GM12878 (cell line): ENCODE data around the gene SORCS1. TPM values are rescaled to one million over a fixed set of nuclear protein-coding genes. Genes with fewer than 3 reads are reported as not detected.

Source experiments
- ATAC-seq: fragments of 200-7000 bp; cut with Tn5 transposase; 3 replicates; pipeline ENCODE4 v1.9.1; 2020; ENCODE audit warnings: mild to moderate bottlenecking, moderate library complexity
- BruUV-seq: library from RNA; stranded (reverse); fragments of 400-500 nt; replicated peaks from 2 replicates; lab custom pipeline; 2021; lab: Mats Ljungman, UMichigan
- CTCF ChIA-PET: fragments of 300-600 bp; sonication (Branson Sonifier 250); formaldehyde crosslinking; extraction: SDS; loops from one replicate; lab custom pipeline; 2021; ENCODE audit warnings: inconsistent platforms; lab: Yijun Ruan, JAX
- POLR2A ChIA-PET: fragments of 350-600 bp; formaldehyde crosslinking; extraction: SDS; loops from one replicate; lab custom pipeline; 2021; ENCODE audit warnings: inconsistent platforms; lab: Charles Lee
- RAD21 ChIA-PET: fragments of 300-600 bp; sonication (Branson Sonifier 250); formaldehyde crosslinking; loops from one replicate; lab custom pipeline; 2023; ENCODE audit warnings: antibody characterized with exemption; ENCODE audit not compliant: unreplicated experiment; lab: Charles Lee
- SMC1A ChIA-PET: fragments of 300-600 bp; sonication (Branson Sonifier 250); formaldehyde crosslinking; loops from one replicate; lab custom pipeline; 2023; ENCODE audit not compliant: unreplicated experiment, uncharacterized antibody; lab: Charles Lee
- DNase-seq: peaks from one replicate; pipeline ENCODE4 v3.0.0-alpha.2; 2011; ENCODE audit warnings: low read depth, low spot score
- FAIRE-seq: peaks from 3 replicates; lab custom pipeline; 2011; peaks lifted over from hg19 to GRCh38; lab: Jason Lieb, UNC
- H2AFZ ChIP-seq: 2 replicates; pipeline ENCODE4 v1.6.0; 2011; ENCODE audit warnings: low read depth, low read length, control low read depth; ENCODE audit not compliant: control insufficient read depth
- H3K27ac ChIP-seq: 2 replicates; pipeline ENCODE4 v1.5.1; 2011; ENCODE audit warnings: control low read depth; ENCODE audit not compliant: control insufficient read depth, insufficient read depth
- H3K27me3 ChIP-seq, 2 experiments: replicated peaks in 1 of 2; 2 replicates each; pipeline versions ENCODE4 v1.6.0 to v1.6.1; 2011; ENCODE audit warnings: low read length in 1 of 2; ENCODE audit not compliant: control insufficient read depth in 2 of 2, insufficient read depth in 2 of 2
- H3K36me3 ChIP-seq, 2 experiments: 2 replicates each; pipeline ENCODE4 v1.5.1; 2011; ENCODE audit warnings: low read length in 1 of 2; ENCODE audit not compliant: control insufficient read depth in 2 of 2, insufficient read depth in 2 of 2
- H3K4me1 ChIP-seq: 2 replicates; pipeline ENCODE4 v1.6.1; 2011; ENCODE audit warnings: mild to moderate bottlenecking, low read length, moderate library complexity, mixed read lengths; ENCODE audit not compliant: control insufficient read depth, insufficient read depth
- H3K4me2 ChIP-seq: 2 replicates; pipeline ENCODE4 v1.6.0; 2011; ENCODE audit warnings: control low read depth; ENCODE audit not compliant: control insufficient read depth, insufficient read depth
- H3K4me3 ChIP-seq: fragments of 200-600 bp; sonication (generic); 2 replicates; pipeline ENCODE4 v1.5.1; 2016
- H3K79me2 ChIP-seq: 2 replicates; pipeline ENCODE4 v1.6.0; 2011; ENCODE audit warnings: low read length; ENCODE audit not compliant: control insufficient read depth, insufficient read depth
- H3K9ac ChIP-seq: 2 replicates; pipeline ENCODE4 v1.8.0; 2011; ENCODE audit warnings: low read length, control low read depth, mixed read lengths; ENCODE audit not compliant: control insufficient read depth, insufficient read depth
- H3K9me3 ChIP-seq: replicated peaks from 3 replicates; pipeline ENCODE4 v1.5.1; 2011; ENCODE audit warnings: mild to moderate bottlenecking, low read length; ENCODE audit not compliant: control insufficient read depth, insufficient read depth
- H4K20me1 ChIP-seq: 2 replicates; pipeline ENCODE4 v1.6.0; 2011; ENCODE audit not compliant: control insufficient read depth, insufficient read depth
- CBX5 ChIP-seq: sonication (generic); IDR thresholded peaks from 2 replicates; pipeline ENCODE4 v1.6.1; 2016; ENCODE audit warnings: low read depth, moderate library complexity, mild to moderate bottlenecking, inconsistent platforms
- CHD2 ChIP-seq: IDR thresholded peaks from 2 replicates; pipeline ENCODE4 v1.6.1; 2011; ENCODE audit warnings: low read depth, low read length, improper control_type of control experiment, borderline replicate concordance
- CREM ChIP-seq: IDR thresholded peaks from 2 replicates; pipeline ENCODE4 v1.6.1; 2014; ENCODE audit warnings: antibody characterized with exemption, low read depth
- ETV6 ChIP-seq, 2 experiments: fragments of 450-650 bp in 1 of 2; IDR thresholded peaks in 1 of 2; conservative IDR thresholded peaks in 1 of 2; 2 replicates each; pipeline ENCODE4 v1.6.1; 2014; ENCODE audit warnings: antibody characterized with exemption in 1 of 2, borderline replicate concordance in 1 of 2, low read depth in 1 of 2, mild to moderate bottlenecking in 1 of 2, moderate library complexity in 1 of 2
- MEF2B ChIP-seq: fragments of 450-650 bp; IDR thresholded peaks from 2 replicates; pipeline ENCODE4 v1.6.1; 2018; ENCODE audit warnings: mild to moderate bottlenecking, moderate library complexity; ENCODE audit not compliant: partially characterized antibody, poor library complexity, severe bottlenecking
- NR2F1 ChIP-seq: fragments of 450-650 bp; conservative IDR thresholded peaks from 2 replicates; pipeline ENCODE4 v1.6.1; 2017; ENCODE audit warnings: mild to moderate bottlenecking
- POLR2AphosphoS2 ChIP-seq: IDR thresholded peaks from 2 replicates; pipeline ENCODE4 v1.6.1; 2011; ENCODE audit warnings: low read depth, mild to moderate bottlenecking, low read length, improper control_type of control experiment, moderate library complexity
- POU2F2 ChIP-seq: IDR thresholded peaks from 3 replicates; pipeline ENCODE4 v1.6.1; 2011; ENCODE audit warnings: low read depth, mild to moderate bottlenecking, low read length, borderline replicate concordance
- RELB ChIP-seq: fragments of 450-650 bp; IDR thresholded peaks from 2 replicates; pipeline ENCODE4 v1.6.1; 2017; ENCODE audit warnings: low read depth, mild to moderate bottlenecking, moderate library complexity
- SMARCA5 ChIP-seq: fragments of 450-650 bp; IDR thresholded peaks from 2 replicates; pipeline ENCODE4 v1.6.1; 2017; ENCODE audit warnings: mild to moderate bottlenecking
- SPI1 ChIP-seq: IDR thresholded peaks from 2 replicates; pipeline ENCODE4 v1.6.1; 2011; ENCODE audit warnings: low read depth, mild to moderate bottlenecking, low read length, moderate library complexity, borderline replicate concordance; ENCODE audit not compliant: insufficient read depth
- TCF7 ChIP-seq: IDR thresholded peaks from 2 replicates; pipeline ENCODE4 v1.6.1; 2014; ENCODE audit warnings: antibody characterized with exemption, borderline replicate concordance
- ZNF622 ChIP-seq: fragments of 450-650 bp; IDR thresholded peaks from 2 replicates; pipeline ENCODE4 v1.6.1; 2017; ENCODE audit warnings: mild to moderate bottlenecking, inconsistent platforms
- WGBS: methylation state at CpG from one replicate; pipeline ENCODE4 v1.1.6; 2016; ENCODE audit warnings: low lambda C conversion rate; ENCODE audit not compliant: insufficient replicate concordance, insufficient coverage; ENCODE audit errors: missing lambda C conversion rate; 5-methylcytosine and 5-hydroxymethylcytosine counted together
- in situ Hi-C: fragments of 300-500 bp; cut with MboI; formaldehyde crosslinking; loops from 9 replicates; pipeline ENCODE4 v1.14.3; 2018; ENCODE audit warnings: mixed read lengths
- intact Hi-C: fragments of 100-400 bp; cut with micrococcal nuclease; formaldehyde crosslinking; loops from one replicate; pipeline ENCODE4 v1.14.2; 2022; ENCODE audit not compliant: unreplicated experiment
- polyA plus RNA-seq, 11 experiments: library from polyadenylated mRNA; depleted of rRNA in 4 of 11; unstranded in 6 of 11; stranded (reverse) in 5 of 11; fragments of >200 nt; fragmentation: Nextera tagmentation in 4 of 11; fragmentation: Illumina TruSeq in 1 of 11; extraction: Ambion mirVana in 4 of 11; extraction: Trizol in 1 of 11; gene quantifications; 1 replicate in 1 of 11; 2 replicates in 10 of 11; pipeline versions ENCODE4 v1.2.1 to v1.2.3, GENCODE V29; 2011 to 2016; ENCODE audit warnings: inconsistent platforms in 2 of 11, missing spikeins in 2 of 11, low read depth in 1 of 11
- total RNA-seq, 4 experiments: library from RNA; depleted of rRNA in 3 of 4; stranded (reverse); fragments of >200 nt in 3 of 4; fragmentation: Illumina TruSeq in 1 of 4; extraction: Trizol in 1 of 4; gene quantifications; 2 replicates each; pipeline versions ENCODE4 v1.2.1 to v1.2.3, GENCODE V29; 2013 to 2021
- TF ChIP-seq, protein P1 (sequence below): fragments of 450-650 bp; IDR thresholded peaks from 2 replicates; pipeline ENCODE4 v1.6.1; 2016; ENCODE audit warnings: mild to moderate bottlenecking
- TF ChIP-seq, protein P2 (sequence below): fragments of 450-650 bp; IDR thresholded peaks from 2 replicates; pipeline ENCODE4 v1.6.1; 2016; ENCODE audit warnings: mild to moderate bottlenecking

Gene SORCS1
- total and polyA plus RNA-seq, 10 of the 15 experiments (the other 5 are each of a cell fraction or from before 2014, with no cell fraction given) = 0.02 to 9.6 (median 0.06) TPM; not detected in 3

GRCh38 chr10:106740071-106740470 is 424.4 kb downstream of the SORCS1 start:
- TF ChIP-seq MEF2B (no peak), CREM (no peak), CBX5 (no peak), ETV6 (conservative IDR thresholded peaks at IDR 0.05 in 1 of 2, IDR thresholded peaks at IDR 0.05 in 1 of 2; ENCODE audit: borderline replicate concordance in 1 of 2, low read depth in 1 of 2) (no peak), TCF7 (no peak), SMARCA5 (no peak), NR2F1 (no peak), RELB (no peak), POU2F2 (no peak), ZNF622 (no peak), CHD2 (no peak), SPI1 (no peak), POLR2AphosphoS2 (no peak)
- TF ChIP-seq, protein P1, sequence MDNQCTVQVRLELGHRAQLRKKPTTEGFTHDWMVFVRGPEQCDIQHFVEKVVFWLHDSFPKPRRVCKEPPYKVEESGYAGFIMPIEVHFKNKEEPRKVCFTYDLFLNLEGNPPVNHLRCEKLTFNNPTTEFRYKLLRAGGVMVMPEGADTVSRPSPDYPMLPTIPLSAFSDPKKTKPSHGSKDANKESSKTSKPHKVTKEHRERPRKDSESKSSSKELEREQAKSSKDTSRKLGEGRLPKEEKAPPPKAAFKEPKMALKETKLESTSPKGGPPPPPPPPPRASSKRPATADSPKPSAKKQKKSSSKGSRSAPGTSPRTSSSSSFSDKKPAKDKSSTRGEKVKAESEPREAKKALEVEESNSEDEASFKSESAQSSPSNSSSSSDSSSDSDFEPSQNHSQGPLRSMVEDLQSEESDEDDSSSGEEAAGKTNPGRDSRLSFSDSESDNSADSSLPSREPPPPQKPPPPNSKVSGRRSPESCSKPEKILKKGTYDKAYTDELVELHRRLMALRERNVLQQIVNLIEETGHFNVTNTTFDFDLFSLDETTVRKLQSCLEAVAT = no peak
- TF ChIP-seq, protein P2, sequence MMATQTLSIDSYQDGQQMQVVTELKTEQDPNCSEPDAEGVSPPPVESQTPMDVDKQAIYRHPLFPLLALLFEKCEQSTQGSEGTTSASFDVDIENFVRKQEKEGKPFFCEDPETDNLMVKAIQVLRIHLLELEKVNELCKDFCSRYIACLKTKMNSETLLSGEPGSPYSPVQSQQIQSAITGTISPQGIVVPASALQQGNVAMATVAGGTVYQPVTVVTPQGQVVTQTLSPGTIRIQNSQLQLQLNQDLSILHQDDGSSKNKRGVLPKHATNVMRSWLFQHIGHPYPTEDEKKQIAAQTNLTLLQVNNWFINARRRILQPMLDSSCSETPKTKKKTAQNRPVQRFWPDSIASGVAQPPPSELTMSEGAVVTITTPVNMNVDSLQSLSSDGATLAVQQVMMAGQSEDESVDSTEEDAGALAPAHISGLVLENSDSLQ = no peak
- TF ChIP-seq, all 136 proteins: peak for 0
- Histone ChIP-seq H3K9me3 (no peaks in the 10 kb centered on the region), H3K4me1 (no peaks in the 10 kb centered on the region), H4K20me1 (no peaks in the 10 kb centered on the region), H3K36me3 (no peaks in the 10 kb centered on the region), H3K79me2 (no peaks in the 10 kb centered on the region), H3K27ac (no peak overlapping the region), H3K4me2 (no peak overlapping the region), H3K27me3 (no peaks in the 10 kb centered on the region), H2AFZ (no peak overlapping the region), H3K4me3 (no peak overlapping the region), H3K9ac (no peak overlapping the region)
- CTCF ChIA-PET = interaction anchor here (0.7 kb wide), 1 partner anchor 34 kb away, joined by 3 read pairs; no protein-coding TSS in a partner anchor
- POLR2A ChIA-PET = interaction anchor here (0.7 kb wide), 1 partner anchor 73 kb away, joined by 5 read pairs; no protein-coding TSS in a partner anchor
- DNase-seq (no peak), ATAC-seq (no peak), FAIRE-seq (no peak)
- in situ Hi-C loops (no loop called here), intact Hi-C loops (no loop called here)
- SMC1A ChIA-PET = interaction anchor here (1.0 to 1.3 kb wide), 5 partner anchors 9 to 406 kb away, joined by 3 to 4 read pairs (median 3); no protein-coding TSS in a partner anchor
- RAD21 ChIA-PET = no interaction called here
- no TSS peak for BruUV-seq
- WGBS = 0% methylated on average over 1 of the region's 1 CpG
